ENCODE data around the gene CEP164. TPM values are rescaled to one million over a fixed set of nuclear protein-coding genes. Genes with fewer than 3 reads are reported as not detected.

The CEP164 gene
- total and polyA plus RNA-seq, 9 of the 15 experiments (the other 6 are each of a cell fraction or from before 2014, with no cell fraction given) = 2.1 to 16.5 (median 10.4) TPM

- DNase-seq (ENCODE audit: extremely low read depth in 1 of 4, low spot score in 3 of 4) (no peak), ATAC-seq (no peak), FAIRE-seq (no peak)
- H4K20me1 ChIP-seq (replicated peaks; ENCODE audit: control insufficient read depth, insufficient read depth, low read length) = 0 out of 2 replicates have a peak, but pooled peaks cover 3% of the 10 kb centered on the region
- no peaks in the 10 kb centered on the region for H3K9me3 ChIP-seq (replicated peaks; ENCODE audit: control insufficient read depth, insufficient read depth, low read depth, low read length)
- intact Hi-C loops (cut with micrococcal nuclease) = loop anchor here (10.0 kb wide), 1 partner anchor 524 kb away; no protein-coding TSS in a partner anchor
- H3K27me3 ChIP-seq (ENCODE audit: control insufficient read depth in 2 of 2, insufficient read depth in 2 of 2, low read length in 2 of 2) = peaks cover 45 to 86% of the 10 kb centered on the region in 2 experiments
- H3K27ac ChIP-seq (ENCODE audit: extremely low read depth, low read depth, low read length) = no peak overlapping the region
- no peak overlapping the region for H2AFZ ChIP-seq (ENCODE audit: low read depth, low read length)
- BruUV-seq (replicated peaks) = no TSS peak
- H3K36me3 ChIP-seq (ENCODE audit: control insufficient read depth, insufficient read depth, low read length) = no peaks in the 10 kb centered on the region
- H3K4me2 ChIP-seq (ENCODE audit: insufficient read depth, low read length) = no peak overlapping the region
- H3K4me1 ChIP-seq (replicated peaks in 1 of 2; ENCODE audit: control insufficient read depth in 2 of 2, insufficient read depth in 2 of 2, low read length in 2 of 2) = no peaks in the 10 kb centered on the region
- H3K79me2 ChIP-seq (ENCODE audit: control insufficient read depth, insufficient read depth, low read length) = no peaks in the 10 kb centered on the region
- POLR2A ChIA-PET = interaction anchor here (0.6 kb wide), 1 partner anchor 263 kb away, joined by 3 read pairs; no protein-coding TSS in a partner anchor
- CTCF ChIA-PET (ENCODE audit: low intra/inter-chr PET ratio) = no interaction called here
- WGBS (ENCODE audit: insufficient coverage, low coverage, missing lambda C conversion rate) = 13% methylated on average over 6 of the region's 6 CpGs
- H3K9me1 ChIP-seq (ENCODE audit: control insufficient read depth, insufficient read depth, low read length) = no peaks in the 10 kb centered on the region
- no peak overlapping the region for H3K4me3 ChIP-seq
- TF ChIP-seq NEUROD1 (IDR thresholded peaks at IDR 0.05; ENCODE audit: borderline replicate concordance, low read depth, low read length, partially characterized antibody) (no peak), NFIX (CRISPR knock-in tag; IDR thresholded peaks at IDR 0.05; ENCODE audit: low read depth) (no peak), THAP12 (CRISPR knock-in tag; IDR thresholded peaks at IDR 0.05) (no peak), CHD1 (IDR thresholded peaks at IDR 0.05; ENCODE audit: low read length) (no peak), ESRRB (CRISPR knock-in tag; IDR thresholded peaks at IDR 0.05; ENCODE audit: borderline replicate concordance) (no peak), MYC (IDR thresholded peaks at IDR 0.05; ENCODE audit: low read depth, low read length) (no peak), MYC (CRISPR knock-in tag; IDR thresholded peaks at IDR 0.05; ENCODE audit: borderline replicate concordance, low read depth) (no peak), JUN (IDR thresholded peaks at IDR 0.05; ENCODE audit: borderline replicate concordance, low read depth, low read length) (no peak), JUN (CRISPR knock-in tag; IDR thresholded peaks at IDR 0.05; ENCODE audit: borderline replicate concordance) (no peak), ZNF449 (CRISPR knock-in tag; IDR thresholded peaks at IDR 0.05) (no peak), ZBED1 (IDR thresholded peaks at IDR 0.05) (no peak), BCL6 (CRISPR knock-in tag; IDR thresholded peaks at IDR 0.05) (no peak), CHD4 (IDR thresholded peaks at IDR 0.05; ENCODE audit: insufficient read depth, insufficient replicate concordance, low read depth, low read length, poor library complexity, severe bottlenecking) (no peak), ZNF133 (CRISPR knock-in tag; IDR thresholded peaks at IDR 0.05) (no peak), ZNF124 (CRISPR knock-in tag; IDR thresholded peaks at IDR 0.05) (no peak), KLF1 (tag; IDR thresholded peaks at IDR 0.05) (no peak), POLR2AphosphoS5 (IDR thresholded peaks at IDR 0.05; ENCODE audit: control insufficient read depth, insufficient read depth, low read depth, low read length) (no peak), IFI16 (CRISPR knock-in tag; IDR thresholded peaks at IDR 0.05) (no peak), BRF2 (IDR thresholded peaks at IDR 0.05; ENCODE audit: borderline replicate concordance, insufficient read depth, insufficient read length) (no peak), NFRKB (IDR thresholded peaks at IDR 0.05; ENCODE audit: low read depth) (no peak)
- in situ Hi-C loops (cut with MboI) = loop anchor here (10.0 kb wide), 1 partner anchor 634 kb away; no protein-coding TSS in a partner anchor
- no peak overlapping the region for H3K9ac ChIP-seq (ENCODE audit: insufficient read depth in 1 of 2, low read depth in 2 of 2, low read length in 2 of 2)
These were observed 92.9 kb downstream of the CEP164 start for GRCh38 chr11:117420598-117420997.
